ENCODE data around the gene NPIPB2.
"Not testable (repeated sequence)": the region's sequence is repeated elsewhere in the genome, so short reads cannot be mapped to it uniquely, and the experiment has no call there.

NPIPB2 gene

DNA sequence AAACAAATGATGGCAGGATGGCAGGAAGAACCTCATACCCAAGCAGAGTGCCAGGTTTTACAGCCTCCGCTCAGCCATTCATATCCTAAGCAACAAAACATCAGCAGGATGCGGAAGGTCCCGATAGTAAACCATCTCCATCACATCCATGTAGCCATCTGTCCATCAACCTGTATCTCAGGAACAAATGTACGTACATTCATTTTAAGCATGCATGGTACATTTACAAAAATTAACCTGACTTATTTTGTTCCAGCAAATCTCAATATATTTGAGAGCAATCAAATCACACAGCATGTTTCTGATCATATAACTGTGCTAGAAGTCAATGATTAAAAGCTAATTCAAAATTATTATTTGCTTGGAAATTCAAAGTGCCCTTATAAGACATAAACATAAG is at the start of gene NPIPB2:
NPIPB2 (minus strand) TSS at position 101 of the 400 bp plus-strand sequence; CDS start at position 101, 0 bp downstream.
- not testable (repeated sequence) for DNase-seq (ENCODE audit: low spot score)

DNA sequence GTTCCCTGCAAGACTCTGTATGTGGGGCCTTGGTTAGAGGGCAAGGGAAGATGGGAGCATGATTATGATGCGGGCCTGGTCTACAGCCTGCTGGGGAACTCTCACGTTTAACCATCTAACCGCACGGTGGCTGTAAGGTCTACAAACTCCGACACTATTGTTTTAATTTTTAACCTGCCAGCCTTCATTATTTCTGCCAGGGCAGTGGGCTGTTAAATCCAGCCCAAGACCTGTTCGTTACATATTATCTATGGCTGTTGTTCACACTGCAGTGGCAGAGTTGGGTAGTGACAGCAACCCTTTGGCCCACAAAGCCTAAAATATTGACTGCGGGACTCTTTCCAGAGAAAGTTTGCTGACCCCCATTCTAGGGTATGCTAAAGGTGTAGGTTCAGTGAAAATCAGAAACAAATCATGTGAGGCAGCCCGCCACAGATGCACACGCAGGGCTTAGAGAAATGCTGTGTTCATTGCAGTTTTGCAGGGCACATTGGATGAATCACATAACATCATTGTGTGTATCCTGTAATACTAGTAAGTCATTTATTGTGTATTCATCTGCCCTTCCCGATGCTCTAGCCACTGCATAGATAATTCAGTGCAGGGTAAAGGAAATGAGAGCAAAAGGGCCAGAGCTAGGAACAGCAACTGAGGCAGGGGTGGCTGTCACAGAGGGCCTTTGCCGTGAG is 49.0 kb upstream of the NPIPB2 start:
- no peak for DNase-seq (ENCODE audit: low spot score)

DNA sequence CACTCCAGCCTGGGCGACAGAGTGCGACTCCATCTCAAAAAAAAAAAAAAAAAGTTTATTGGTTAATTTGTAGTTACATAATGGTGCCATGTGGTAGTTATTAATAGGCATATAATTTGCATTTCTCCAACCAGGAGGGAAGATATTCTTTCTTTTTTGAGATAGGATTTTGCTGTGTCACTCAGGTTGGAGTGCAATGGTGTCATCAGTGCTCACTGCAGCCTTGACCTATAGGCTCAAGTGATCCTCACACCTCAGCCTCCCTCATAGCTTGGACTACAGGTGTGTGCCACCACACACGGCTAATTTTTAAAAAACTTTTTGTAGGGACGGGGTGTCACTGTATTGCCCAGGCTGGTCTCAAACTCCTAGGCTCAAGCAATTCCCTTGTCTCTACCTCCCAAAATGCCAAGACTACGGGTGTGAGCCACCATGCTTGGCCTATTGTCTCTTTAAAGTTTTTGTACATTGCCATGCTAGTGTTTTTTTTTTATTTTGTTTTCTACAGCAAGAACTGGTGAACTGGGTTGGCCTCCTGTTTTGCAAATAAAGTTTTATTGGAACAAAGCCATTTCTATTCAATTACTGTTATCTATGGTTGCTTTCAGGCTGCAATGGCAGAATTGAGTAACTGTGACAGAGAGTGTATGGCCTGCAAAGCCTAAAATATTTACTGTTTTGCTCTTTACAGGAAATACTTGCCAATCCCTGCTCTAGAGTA is 46.6 kb upstream of the NPIPB2 start:
- DNase-seq (ENCODE audit: low spot score): no peak

DNA sequence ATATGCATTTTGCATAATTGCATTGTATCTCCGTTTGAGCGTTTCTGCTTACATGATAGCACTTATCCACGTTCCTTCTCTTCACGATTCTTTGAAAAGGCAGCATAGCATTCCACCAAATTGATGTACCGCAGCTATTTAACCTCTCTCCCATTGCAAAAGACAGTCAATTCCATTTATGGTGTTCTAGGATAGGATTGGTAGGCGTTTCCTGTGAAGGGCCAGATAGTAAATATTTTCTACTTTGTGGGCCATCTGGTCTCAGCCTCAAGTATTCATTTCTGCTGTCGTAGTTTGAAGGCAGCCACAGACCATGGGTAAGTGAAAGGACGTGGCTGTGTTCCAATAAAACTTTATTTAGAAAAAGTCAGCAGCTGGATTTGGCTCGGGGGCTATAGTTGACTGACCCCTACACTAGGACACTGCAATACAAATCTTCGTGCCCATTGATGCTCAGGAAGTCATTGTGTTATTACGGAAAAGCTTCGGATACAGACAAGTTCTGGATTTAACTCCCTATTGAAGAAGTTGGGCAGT is 44.7 kb upstream of the NPIPB2 start:
- DNase-seq (ENCODE audit: low spot score): no peak

DNA sequence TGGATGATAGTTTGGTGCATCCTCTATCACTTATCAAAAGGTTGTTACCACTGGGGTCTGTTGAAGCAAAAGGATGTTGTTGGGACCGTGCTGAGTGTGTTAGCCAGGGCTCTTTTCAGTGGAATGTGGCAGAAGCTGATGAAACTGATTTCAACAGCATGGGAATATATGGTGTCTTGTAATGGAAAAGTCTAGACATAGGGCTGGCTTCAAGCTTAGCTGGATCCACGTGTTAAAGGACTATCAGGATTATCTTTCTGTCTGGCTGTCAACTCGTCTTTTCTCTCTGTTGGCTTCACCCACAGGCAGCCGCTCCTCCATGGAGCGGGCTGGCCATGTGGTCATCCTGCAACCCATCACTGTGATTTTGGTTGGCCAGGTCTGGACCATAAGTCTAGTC is 43.4 kb upstream of the NPIPB2 start:
- no peak for DNase-seq (ENCODE audit: low spot score)

DNA sequence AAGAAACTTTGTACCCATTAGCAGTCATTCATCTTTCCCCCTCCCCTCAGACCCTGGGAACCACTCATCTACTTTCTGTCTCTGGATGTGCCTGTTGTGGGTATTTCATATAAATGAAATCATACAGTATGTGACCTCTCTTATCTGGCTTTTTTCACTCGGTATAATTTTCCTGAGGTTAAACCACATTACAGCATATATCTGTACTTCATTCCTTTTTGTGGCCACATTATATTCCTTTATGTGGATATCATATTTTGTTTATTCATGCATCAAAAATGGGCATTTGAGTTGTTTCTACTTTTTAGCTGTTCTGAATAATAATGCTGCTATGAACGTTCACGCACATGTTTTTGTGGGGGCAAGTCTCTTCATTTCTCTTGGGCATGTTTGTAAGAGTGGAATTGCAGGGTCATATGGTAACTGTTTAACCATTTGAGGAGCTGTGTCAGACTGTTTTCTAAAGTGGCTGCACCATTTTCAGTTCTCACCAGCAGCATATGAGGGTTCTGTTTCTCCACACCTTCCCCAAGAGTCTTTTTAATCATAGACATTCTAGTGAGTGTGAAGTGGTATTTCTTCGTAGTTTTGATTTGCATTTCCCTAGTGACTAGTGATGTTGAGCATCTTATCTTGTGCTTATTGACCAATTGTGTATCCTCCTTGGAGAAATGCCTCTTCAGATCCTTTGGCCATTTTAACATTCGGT is 38.4 kb upstream of the NPIPB2 start:
- no peak for DNase-seq (ENCODE audit: low spot score)

DNA sequence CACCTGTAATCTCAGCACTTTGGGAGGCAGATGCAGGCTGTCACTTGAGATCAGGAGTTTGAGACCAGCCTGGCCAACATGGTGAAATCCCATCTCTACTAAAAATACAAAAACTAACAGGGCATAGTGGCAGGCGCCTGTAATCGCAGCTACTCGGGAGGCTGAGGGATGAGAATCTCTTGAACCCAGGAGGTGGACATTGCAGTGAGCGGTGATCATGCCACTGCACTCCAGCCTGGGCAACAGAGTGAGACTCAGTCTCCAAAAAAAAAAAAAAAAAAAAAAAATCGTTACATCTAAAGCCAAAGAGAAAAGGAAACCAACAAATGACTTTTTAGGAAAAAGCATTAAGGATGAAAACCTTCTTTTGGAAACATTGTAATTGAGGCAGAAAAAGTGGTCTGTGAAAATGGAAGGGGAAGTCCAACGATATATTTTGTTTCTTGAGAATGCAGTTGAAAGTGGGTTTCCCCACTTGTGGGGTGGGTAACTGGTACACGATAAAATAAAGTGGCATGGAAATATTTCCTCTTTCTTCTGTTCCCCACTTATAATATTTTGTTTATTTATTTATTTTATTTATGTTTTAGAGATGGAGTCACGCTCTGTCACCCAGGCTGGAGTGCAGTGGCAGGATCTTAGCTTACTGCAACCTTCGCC is 37.3 kb upstream of the NPIPB2 start:
- no peak for DNase-seq (ENCODE audit: low spot score)

DNA sequence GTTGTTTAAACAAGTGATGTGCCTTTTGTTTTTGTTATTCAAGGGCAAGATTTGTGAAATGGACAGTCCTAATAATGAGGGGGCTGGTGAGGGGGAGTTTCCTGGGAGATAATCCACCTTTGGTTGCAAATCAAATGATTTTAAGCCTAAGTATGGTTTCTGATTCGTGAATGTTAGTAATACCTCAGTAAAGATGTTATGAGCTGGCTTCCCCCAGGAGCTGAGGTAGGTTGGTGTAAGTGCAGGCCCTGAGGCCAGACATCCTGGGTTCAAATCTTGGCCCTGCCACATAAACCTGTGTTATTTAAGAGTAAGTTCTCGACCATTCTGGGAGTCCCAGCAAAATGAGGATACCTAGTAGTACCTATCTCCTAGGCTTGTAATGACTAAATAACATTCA is 36.2 kb upstream of the NPIPB2 start:
- no peak for DNase-seq (ENCODE audit: low spot score)

DNA sequence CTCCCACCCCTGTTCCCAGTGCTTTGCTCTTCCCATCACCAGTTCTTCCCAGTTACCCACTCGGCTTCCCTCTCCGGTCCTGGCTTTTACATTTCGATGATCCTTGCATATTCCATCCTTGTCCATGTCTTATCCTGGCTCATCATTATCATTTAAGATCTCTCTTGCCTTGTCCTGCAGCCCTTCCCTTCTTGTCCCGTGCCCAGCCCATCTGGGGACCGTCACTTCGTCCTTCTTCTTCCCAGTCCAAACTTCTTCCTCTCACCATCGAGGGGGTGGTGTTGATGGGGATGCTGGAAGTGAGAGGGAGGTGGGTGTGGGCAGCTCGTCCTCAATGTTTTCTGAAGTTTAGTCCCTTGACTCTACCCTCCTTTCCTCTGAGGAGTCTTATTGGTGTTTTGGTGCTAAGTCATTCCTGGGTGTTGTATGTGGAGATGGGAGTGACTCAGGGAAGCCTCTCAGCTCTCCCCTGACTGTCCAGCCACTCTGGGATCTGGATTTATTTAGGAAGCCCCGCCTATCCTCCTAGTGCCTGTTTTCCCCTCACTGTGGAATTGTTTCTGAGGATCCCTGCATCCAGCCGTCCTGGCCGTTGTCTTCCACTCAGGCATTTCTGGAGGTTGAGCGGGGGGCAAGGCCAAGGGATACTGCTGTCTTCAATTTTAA is 35.7 kb upstream of the NPIPB2 start:
- DNase-seq (ENCODE audit: low spot score): peak; percentile 15

DNA sequence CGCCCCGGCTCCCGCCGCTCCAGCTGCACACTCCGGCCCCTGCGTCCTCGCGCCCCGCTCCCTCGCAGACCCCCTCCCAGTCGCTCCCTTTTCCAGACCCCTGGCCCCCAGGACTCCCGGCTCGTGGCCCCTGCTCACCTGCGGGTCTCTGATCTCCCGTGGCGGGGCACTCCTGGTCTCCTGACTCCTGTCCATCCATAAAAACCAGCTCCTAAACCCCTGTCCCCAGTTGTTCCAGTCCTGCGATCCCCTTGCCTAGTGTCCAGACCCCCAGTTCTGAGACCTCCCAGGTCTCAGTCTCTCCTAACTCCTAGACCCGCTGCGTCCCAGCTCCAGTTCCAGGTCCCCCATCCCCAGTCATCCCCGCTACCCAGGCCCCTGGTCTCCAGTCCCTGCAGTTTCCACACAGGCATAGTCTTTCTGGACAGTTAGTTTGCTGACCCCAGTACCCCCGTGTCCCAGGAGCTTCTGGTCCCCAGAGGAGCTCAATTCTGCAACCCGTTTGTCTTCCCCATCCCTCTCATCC is 35.1 kb upstream of the NPIPB2 start:
- DNase-seq (ENCODE audit: low spot score): no peak

DNA sequence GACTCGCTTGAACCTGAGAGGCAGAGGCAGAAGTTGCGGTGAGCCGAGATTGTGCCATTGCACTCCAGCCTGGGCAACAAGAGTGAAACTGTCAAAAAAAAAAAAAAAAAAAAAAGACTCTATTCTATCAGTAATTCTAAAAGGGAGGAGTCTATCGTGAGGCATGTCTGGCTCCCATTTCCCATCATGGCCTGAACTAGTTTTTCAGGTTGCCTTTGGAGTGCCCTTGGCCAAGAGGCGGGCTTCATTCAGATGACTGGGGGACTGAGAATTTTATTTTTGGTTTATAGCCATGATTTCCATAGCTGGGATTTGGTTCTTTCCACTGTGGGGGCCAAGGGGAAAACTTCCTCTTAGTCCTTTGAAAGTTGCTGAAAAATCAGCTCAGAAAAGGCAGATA is 31.2 kb upstream of the NPIPB2 start:
- DNase-seq (ENCODE audit: low spot score): no peak

DNA sequence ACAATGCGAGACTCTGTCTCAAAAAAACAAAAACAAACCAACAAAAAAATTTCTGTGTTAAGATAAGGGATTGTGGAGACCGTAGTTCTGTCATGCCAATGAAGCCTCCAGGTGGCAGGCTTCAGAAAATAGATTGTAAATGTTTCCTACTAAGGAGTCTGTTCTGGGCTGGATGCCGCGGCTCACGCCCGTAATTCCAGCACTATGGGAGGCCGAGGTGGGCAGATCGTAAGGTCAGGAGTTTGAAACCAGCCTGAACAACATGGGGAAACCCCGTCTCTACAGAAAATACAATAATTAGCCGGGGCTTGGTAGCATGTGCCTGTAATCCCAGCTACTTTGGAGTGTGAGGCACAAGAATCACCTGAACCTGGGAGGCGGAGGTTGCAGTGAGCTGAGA is 30.3 kb upstream of the NPIPB2 start:
- no peak for DNase-seq (ENCODE audit: low spot score)

DNA sequence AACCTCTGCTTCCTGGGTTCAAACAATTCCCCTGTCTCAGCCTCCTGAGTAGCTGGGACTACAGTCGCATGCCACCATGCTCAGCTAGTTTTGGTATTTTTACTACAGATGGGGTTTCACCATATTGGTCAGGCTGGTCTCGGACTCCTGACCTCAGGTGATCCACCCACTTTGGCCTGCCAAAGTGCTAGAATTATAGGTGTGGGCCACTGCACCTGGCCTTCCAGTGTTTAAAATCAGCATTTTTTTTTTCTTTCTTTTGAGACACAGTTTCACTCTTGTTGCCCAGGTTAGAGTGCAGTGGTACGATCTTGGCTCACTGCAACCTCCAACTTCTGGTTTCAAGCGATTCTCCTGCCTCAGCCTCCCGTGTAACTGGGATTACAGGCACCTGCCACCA is 28.4 kb upstream of the NPIPB2 start:
- DNase-seq (ENCODE audit: low spot score): not testable (repeated sequence)

DNA sequence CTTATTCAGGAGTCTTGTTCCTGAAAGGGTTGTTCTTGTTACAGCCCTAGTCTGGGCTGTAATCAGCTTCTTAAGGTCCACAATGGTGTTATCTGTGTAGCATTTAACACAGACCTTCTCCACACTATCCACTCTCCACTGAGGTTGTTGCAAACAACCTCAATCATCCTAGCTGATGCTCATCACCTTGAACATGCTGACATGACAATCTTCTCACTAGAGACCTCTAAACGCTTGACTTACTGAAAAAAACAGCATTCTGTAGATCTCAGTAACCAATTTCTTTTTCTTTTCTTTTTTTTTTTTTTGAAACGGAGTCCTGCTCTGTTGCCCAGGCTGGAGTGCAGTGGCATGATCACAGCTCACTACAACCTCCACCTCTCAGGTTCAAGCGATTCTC is 26.7 kb upstream of the NPIPB2 start:
- DNase-seq (ENCODE audit: low spot score): no peak

DNA sequence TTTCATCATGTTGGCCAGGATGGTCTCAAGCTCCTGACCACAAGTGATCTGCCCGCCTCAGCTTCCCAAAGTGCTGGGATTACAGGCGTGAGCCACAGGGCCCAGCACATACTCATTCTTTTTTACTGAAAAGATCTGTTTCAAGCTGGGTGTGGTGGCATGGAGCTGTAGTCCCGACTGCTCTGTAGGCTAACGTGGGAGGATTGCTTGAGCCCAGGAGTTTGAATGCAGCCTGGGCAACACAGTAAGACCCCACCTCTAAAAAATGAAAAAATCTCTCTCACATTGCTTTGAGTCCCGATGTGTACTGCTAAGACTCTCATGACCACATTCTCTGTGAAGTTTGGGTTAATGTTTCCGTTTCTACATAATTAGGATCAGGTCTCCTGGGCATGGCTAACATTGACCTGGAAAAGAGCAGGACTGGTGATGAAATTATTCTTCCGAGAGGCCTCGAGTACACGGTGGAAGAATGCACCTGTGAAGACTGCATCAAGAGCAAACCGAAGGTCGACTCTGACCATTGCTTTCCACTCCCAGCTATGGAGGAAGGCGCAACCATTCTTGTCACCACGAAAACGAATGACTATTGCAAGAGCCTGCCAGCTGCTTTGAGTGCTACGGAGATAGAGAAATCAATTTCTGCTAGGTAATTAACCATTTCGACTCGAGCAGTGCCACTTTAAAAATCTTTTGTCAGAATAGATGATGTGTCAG is 25.5 kb upstream of the NPIPB2 start:
- DNase-seq (ENCODE audit: low spot score): no peak

DNA sequence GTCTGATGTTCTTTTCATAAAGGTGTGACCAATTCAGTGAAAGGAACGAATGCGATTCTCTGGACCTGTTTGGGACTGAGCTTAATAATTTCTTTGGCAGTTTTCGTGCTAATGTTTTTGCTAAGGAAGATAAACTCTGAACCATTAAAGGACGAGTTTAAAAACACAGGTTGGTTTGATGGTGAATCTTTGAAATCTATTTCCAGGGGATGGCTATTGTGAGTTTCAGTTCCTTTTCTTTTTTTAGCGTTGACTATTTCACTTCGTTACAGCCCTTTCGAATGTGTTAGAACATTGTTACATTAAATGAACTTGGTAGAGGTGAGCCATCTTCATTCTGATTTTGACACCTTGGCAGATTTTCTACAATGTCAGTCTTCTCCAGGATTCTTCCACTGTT is 24.3 kb upstream of the NPIPB2 start:
- DNase-seq (ENCODE audit: low spot score): no peak

DNA sequence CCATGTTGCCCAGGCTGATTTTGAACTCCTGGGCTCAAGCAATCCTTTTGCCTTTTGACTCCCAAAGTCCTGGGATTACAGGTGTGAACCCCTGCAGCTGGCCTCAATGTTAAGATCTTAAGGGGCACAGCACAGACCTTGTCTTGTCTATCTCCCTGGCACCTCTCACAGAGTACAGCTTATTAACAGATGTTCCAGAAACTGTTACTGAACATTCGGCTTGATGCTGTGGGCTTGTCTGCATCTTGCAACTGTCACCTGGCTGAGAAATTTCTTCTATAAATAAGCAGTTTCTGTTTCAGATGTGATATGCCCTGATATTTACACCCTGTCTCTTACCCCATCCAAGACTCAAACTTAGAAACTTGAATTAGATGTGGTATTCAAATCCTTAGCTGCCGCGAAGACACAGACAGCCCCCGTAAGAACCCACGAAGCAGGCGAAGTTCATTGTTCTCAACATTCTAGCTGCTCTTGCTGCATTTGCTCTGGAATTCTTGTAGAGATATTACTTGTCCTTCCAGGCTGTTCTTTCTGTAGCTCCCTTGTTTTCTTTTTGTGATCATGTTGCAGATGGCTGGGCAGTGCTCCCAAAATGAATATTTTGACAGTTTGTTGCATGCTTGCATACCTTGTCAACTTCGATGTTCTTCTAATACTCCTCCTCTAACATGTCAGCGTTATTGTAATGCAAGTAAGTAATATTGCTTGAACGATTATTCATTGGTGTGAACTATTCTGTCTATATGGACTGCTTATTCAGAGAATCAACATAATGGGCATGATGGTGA is 23.1 kb upstream of the NPIPB2 start, which contains the start of gene TNFRSF17:
TNFRSF17 (plus strand) TSS at position 450 of the 791 bp plus-strand sequence; CDS start at position 565, 115 bp downstream.
- DNase-seq (ENCODE audit: low spot score): no peak

DNA sequence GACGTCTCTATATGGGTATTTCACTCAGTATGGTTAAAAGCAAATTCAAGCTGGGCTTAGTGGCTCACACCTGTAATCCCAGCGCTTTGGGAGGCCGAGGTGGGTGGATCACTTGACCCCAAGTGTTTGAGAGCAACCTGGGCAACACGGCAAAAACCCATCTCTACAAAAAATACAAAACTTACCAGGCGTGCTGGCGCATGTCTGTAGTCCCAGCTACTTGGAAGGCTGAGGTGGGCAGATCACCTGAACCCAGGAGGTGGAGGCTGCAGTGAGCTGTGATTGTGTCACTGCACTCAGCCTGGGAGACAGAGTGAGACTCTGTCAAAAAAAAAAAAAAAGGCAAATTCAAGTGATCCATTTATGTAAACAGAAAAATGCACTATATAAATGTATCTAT is 21.9 kb upstream of the NPIPB2 start:
- no peak for DNase-seq (ENCODE audit: low spot score)

DNA sequence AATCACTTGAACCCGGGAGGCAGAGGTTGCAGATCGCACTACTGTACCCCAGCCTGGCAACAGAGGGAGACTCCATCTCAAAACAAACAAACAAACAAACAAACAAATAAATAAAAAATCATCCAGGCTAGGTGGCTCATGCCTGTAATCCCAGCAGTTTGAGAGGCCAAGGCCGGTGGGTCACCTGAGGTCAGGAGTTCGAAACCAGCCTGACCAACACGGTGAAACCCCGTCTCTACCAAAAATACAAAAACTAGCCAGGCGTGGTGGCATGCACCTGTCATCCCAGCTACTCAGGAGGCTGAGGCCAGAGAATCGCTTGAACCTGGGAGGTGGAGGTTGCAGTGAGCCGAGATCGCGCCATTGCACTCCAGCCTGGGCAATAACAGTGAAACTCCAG is 21.1 kb upstream of the NPIPB2 start:
- not testable (repeated sequence) for DNase-seq (ENCODE audit: low spot score)

DNA sequence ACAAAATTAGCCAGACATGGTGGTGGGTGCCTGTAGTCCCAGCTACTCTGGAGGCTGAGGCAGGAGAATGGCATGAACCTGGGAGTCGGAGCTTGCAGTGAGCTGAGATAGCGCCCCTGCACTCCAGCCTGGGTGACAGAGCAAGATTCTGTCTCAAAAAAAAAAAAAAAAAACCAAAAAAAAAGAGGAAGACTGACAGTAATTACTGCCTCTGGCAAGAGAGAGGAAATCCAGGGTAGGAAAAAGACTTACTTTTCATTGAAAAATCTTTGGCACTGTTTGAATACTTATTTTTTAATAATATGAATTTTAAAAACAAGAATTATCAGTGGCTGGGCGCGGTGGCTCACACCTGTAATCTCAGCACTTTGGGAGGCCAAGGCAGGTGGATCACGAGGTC is 20.6 kb upstream of the NPIPB2 start:
- DNase-seq (ENCODE audit: low spot score): not testable (repeated sequence)

Data from Ammon's horn (tissue), 1 donor.